Stimulated activated CD4-positive, alpha-beta T cell treated with anti-CD3 and anti-CD28 coated beads, Interleukin-4, amount 100 ng/mL, for 24 hours (primary cell): Measurements from ENCODE around the gene POTEB3.
"Not testable (repeated sequence)": the region's sequence is repeated elsewhere in the genome, so short reads cannot be mapped to it uniquely, and the experiment has no call there.

Experiments
- DNase-seq: peaks from one replicate; pipeline ENCODE4 v3.0.0-alpha.2; 2020

Gene POTEB3

GRCh38 chr15:21440399-21440798 lies at the start of gene POTEB3:
POTEB3 (minus strand) TSS chr15:21440499; CDS start chr15:21440011, 488 bp downstream.
- DNase-seq: not testable (repeated sequence)

GRCh38 chr15:21453683-21454082 lies 13.4 kb upstream of the POTEB3 start:
- not testable (repeated sequence) for DNase-seq

GRCh38 chr15:21451920-21452563 lies 11.7 kb upstream of the POTEB3 start:
- DNase-seq: not testable (repeated sequence)

- DNase-seq: not testable (repeated sequence)
Observed at GRCh38 chr15:21451487-21451886, 11.2 kb upstream of the POTEB3 start.

GRCh38 chr15:21407366-21407765 lies 32.9 kb downstream of the POTEB3 start:
- not testable (repeated sequence) for DNase-seq

- not testable (repeated sequence) for DNase-seq
Observed at GRCh38 chr15:21401531-21401930, 38.8 kb downstream of the POTEB3 start.

- DNase-seq: not testable (repeated sequence)
Observed at GRCh38 chr15:21399111-21399510, 41.2 kb downstream of the POTEB3 start.

GRCh38 chr15:21398511-21398910 lies 41.8 kb downstream of the POTEB3 start:
- not testable (repeated sequence) for DNase-seq

GRCh38 chr15:21397656-21398055 lies 42.6 kb downstream of the POTEB3 start:
- not testable (repeated sequence) for DNase-seq

GRCh38 chr15:21397186-21397585 lies 43.1 kb downstream of the POTEB3 start:
- DNase-seq: not testable (repeated sequence)

- DNase-seq: not testable (repeated sequence)
Observed at GRCh38 chr15:21385961-21386360, 54.3 kb downstream of the POTEB3 start.

GRCh38 chr15:21383866-21384485 lies 56.3 kb downstream of the POTEB3 start:
- DNase-seq: not testable (repeated sequence)

GRCh38 chr15:21373682-21374081 lies 66.6 kb downstream of the POTEB3 start:
- not testable (repeated sequence) for DNase-seq

GRCh38 chr15:21369177-21369576 lies 71.1 kb downstream of the POTEB3 start:
- DNase-seq: not testable (repeated sequence)

- not testable (repeated sequence) for DNase-seq
Observed at GRCh38 chr15:21368625-21369024, 71.7 kb downstream of the POTEB3 start.
